Neuronal stem cell (in vitro differentiated cells): ENCODE measurements around the gene CDK12.
A peak's percentile ranks its signal among the peaks of the same experiment; 100 is the strongest.

Experiments used
- DNase-seq: peaks from one replicate; pipeline ENCODE4 v3.0.0-alpha.2; 2013; ENCODE audit warnings: low spot score
- H2AFZ ChIP-seq: one replicate; pipeline ENCODE4 v1.6.1; 2013; ENCODE audit warnings: mild to moderate bottlenecking, low read length, inconsistent platforms
- H2AK5ac ChIP-seq: 2 replicates; pipeline ENCODE4 v1.6.1; 2013; ENCODE audit warnings: low read depth, mild to moderate bottlenecking, inconsistent platforms, low read length, moderate library complexity, mixed read lengths
- H2BK120ac ChIP-seq: 2 replicates; pipeline ENCODE4 v1.6.1; 2013; ENCODE audit warnings: low read depth, mild to moderate bottlenecking, inconsistent platforms, low read length, moderate library complexity, mixed read lengths
- H2BK12ac ChIP-seq: one replicate; pipeline ENCODE4 v1.6.1; 2013; ENCODE audit warnings: low read length, inconsistent platforms
- H2BK15ac ChIP-seq: 2 replicates; pipeline ENCODE4 v1.6.1; 2013; ENCODE audit warnings: mild to moderate bottlenecking, low read length, inconsistent platforms, mixed read lengths
- H2BK5ac ChIP-seq: one replicate; pipeline ENCODE4 v1.6.1; 2013; ENCODE audit warnings: inconsistent platforms, mild to moderate bottlenecking, low read length, moderate library complexity
- H3K14ac ChIP-seq: one replicate; pipeline ENCODE4 v1.6.1; 2013; ENCODE audit warnings: low read length, inconsistent platforms
- H3K18ac ChIP-seq: 2 replicates; pipeline ENCODE4 v1.6.1; 2013; ENCODE audit warnings: low read length, inconsistent platforms
- H3K23ac ChIP-seq: 2 replicates; pipeline ENCODE4 v1.6.1; 2013; ENCODE audit warnings: low read depth, mild to moderate bottlenecking, mixed read lengths, low read length, inconsistent platforms; ENCODE audit not compliant: poor library complexity
- H3K27ac ChIP-seq: replicated peaks from 3 replicates; pipeline ENCODE4 v1.5.1; 2013; ENCODE audit warnings: low read length, inconsistent platforms
- H3K27me3 ChIP-seq, 3 experiments: 2 replicates each; pipeline ENCODE4 v1.6.1; 2013; ENCODE audit warnings: low read length in 3 of 3, mild to moderate bottlenecking in 2 of 3, inconsistent platforms in 1 of 3, low read depth in 1 of 3, mixed read lengths in 1 of 3, moderate library complexity in 1 of 3; ENCODE audit not compliant: control insufficient read depth in 3 of 3, insufficient read depth in 3 of 3
- H3K36me3 ChIP-seq, 2 donors: replicated peaks in 1 of 2; 2 replicates each; pipeline ENCODE4 v1.6.1; 2013; ENCODE audit warnings: low read length in 2 of 2; ENCODE audit not compliant: control insufficient read depth in 2 of 2, insufficient read depth in 2 of 2
- H3K4ac ChIP-seq: 2 replicates; pipeline ENCODE4 v1.6.1; 2013; ENCODE audit warnings: inconsistent platforms, mild to moderate bottlenecking, low read length, moderate library complexity
- H3K4me1 ChIP-seq, 2 donors: 1 replicate in 1 of 2; 2 replicates in 1 of 2; pipeline ENCODE4 v1.6.1; 2013; ENCODE audit warnings: low read length in 2 of 2, low read depth in 1 of 2; ENCODE audit not compliant: control insufficient read depth in 2 of 2, insufficient read depth in 1 of 2
- H3K4me2 ChIP-seq: one replicate; pipeline ENCODE4 v1.6.1; 2013; ENCODE audit warnings: mild to moderate bottlenecking, low read length, inconsistent platforms; ENCODE audit not compliant: insufficient read depth, poor library complexity, severe bottlenecking
- H3K4me3 ChIP-seq, 2 donors: 2 replicates each; pipeline ENCODE4 v1.5.1; 2013; ENCODE audit warnings: low read length in 2 of 2, mild to moderate bottlenecking in 2 of 2, inconsistent platforms in 1 of 2, moderate library complexity in 1 of 2
- H3K79me1 ChIP-seq: one replicate; pipeline ENCODE4 v1.6.1; 2013; ENCODE audit warnings: low read depth, mild to moderate bottlenecking, inconsistent platforms, low read length, moderate library complexity
- H3K9ac ChIP-seq: one replicate; pipeline ENCODE4 v1.6.1; 2013; ENCODE audit warnings: mild to moderate bottlenecking, low read depth, low read length, inconsistent platforms; ENCODE audit not compliant: poor library complexity
- H3K9me3 ChIP-seq, 2 donors: replicated peaks in 1 of 2; 2 replicates each; pipeline versions ENCODE3 to v1.6.1; 2013; ENCODE audit warnings: low read length in 2 of 2, mild to moderate bottlenecking in 2 of 2, inconsistent platforms in 1 of 2, low read depth in 1 of 2, mixed read lengths in 1 of 2, moderate library complexity in 1 of 2; ENCODE audit not compliant: control insufficient read depth in 2 of 2, insufficient read depth in 1 of 2
- H4K8ac ChIP-seq: one replicate; pipeline ENCODE4 v1.6.1; 2013; ENCODE audit warnings: low read depth, mild to moderate bottlenecking, inconsistent platforms, low read length, moderate library complexity
- H4K91ac ChIP-seq: one replicate; pipeline ENCODE4 v1.6.1; 2013; ENCODE audit warnings: low read length, low read depth, mild to moderate bottlenecking, inconsistent platforms; ENCODE audit not compliant: poor library complexity
- WGBS, 2 donors: extraction: QIAGEN DNeasy Blood & Tissue Kit; methylation state at CpG; one replicate each; pipeline ENCODE4 v1.1.7; 2013; ENCODE audit warnings: missing lambda C conversion rate in 2 of 2, mixed read lengths in 1 of 2; ENCODE audit not compliant: insufficient read length in 2 of 2, insufficient replicate concordance in 1 of 2; ENCODE audit errors: extremely low coverage in 2 of 2; 5-methylcytosine and 5-hydroxymethylcytosine counted together

Gene CDK12

DNA sequence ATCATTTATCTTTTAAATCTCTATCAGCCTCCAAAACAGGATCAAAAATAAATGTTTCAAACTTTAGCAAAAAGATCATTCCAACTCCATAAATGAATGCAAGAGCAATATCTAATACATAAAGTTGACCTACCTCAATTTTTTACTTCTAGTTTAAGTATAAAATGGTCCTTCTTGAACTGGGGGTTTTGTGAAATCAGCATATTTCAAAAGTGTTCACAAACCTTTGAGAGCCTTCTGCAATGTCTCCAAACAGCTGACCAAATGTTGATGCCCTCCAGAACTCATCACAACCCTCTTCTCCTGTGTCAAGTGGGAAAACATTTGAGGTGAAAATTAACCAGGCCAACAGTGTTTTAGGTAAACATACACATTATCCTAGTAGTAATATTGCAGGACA lies 18.0 kb upstream of the CDK12 start:
- H3K27ac ChIP-seq: no peak overlapping the region
- H3K79me1 ChIP-seq: peaks cover 3% of the 10 kb centered on the region
- no peak overlapping the region for H2BK12ac ChIP-seq
- H2BK120ac ChIP-seq: no peak overlapping the region
- no peak overlapping the region for H3K4ac ChIP-seq
- no peak overlapping the region for H3K9ac ChIP-seq
- peaks cover 13 to 91% of the 10 kb centered on the region in 2 donors for H3K36me3 ChIP-seq
- H4K91ac ChIP-seq: no peak overlapping the region
- H3K18ac ChIP-seq: no peak overlapping the region
- no peak overlapping the region for H2BK5ac ChIP-seq
- H3K27me3 ChIP-seq: no peaks in the 10 kb centered on the region
- no peak overlapping the region for H3K23ac ChIP-seq
- no peak overlapping the region for H3K4me2 ChIP-seq
- H3K4me1 ChIP-seq: no peaks in the 10 kb centered on the region
- H3K9me3 ChIP-seq: no peaks in the 10 kb centered on the region
- no peak overlapping the region for H2AFZ ChIP-seq
- H2AK5ac ChIP-seq: no peak overlapping the region
- no peak overlapping the region for H2BK15ac ChIP-seq
- no peak for DNase-seq
- H4K8ac ChIP-seq: no peak overlapping the region
- no peak overlapping the region for H3K14ac ChIP-seq
- H3K4me3 ChIP-seq: no peak overlapping the region

DNA sequence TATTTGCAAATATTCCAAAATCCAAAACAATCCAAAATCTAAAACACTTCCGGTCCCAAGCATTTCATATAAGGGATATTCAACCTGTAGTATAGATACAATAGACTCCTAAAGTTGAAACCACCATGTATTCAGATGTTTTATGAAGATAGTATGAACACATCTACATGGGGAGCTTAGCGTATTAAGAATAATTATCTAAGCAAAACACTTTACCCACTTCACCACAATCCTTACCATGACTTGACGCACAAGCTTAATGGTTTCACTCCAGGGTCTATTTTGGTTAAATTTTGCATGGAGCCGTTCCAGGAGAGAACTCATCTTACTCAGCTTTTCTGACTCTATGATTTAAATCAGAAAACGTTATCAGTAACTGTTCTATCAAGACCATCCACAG lies 13.7 kb upstream of the CDK12 start:
- H3K27ac ChIP-seq: no peak overlapping the region
- no peak overlapping the region for H2BK12ac ChIP-seq
- H3K18ac ChIP-seq: no peak overlapping the region
- H4K8ac ChIP-seq: no peak overlapping the region
- no peak overlapping the region for H3K4me3 ChIP-seq
- no peak overlapping the region for H2AFZ ChIP-seq
- no peak for DNase-seq
- H2AK5ac ChIP-seq: no peak overlapping the region
- peaks cover 7% of the 10 kb centered on the region for H3K79me1 ChIP-seq
- H3K27me3 ChIP-seq: no peaks in the 10 kb centered on the region
- H2BK5ac ChIP-seq: no peak overlapping the region
- H3K9ac ChIP-seq: no peak overlapping the region
- WGBS, 2 donors: no CpG with 5 or more reads among the region's 5 CpGs
- no peak overlapping the region for H3K4ac ChIP-seq
- no peak overlapping the region for H2BK15ac ChIP-seq
- H3K9me3 ChIP-seq: no peaks in the 10 kb centered on the region
- H3K36me3 ChIP-seq: peaks cover 5 to 58% of the 10 kb centered on the region in 2 donors
- no peak overlapping the region for H3K14ac ChIP-seq
- peaks cover 0 to 4% of the 10 kb centered on the region in 2 donors for H3K4me1 ChIP-seq
- no peak overlapping the region for H3K4me2 ChIP-seq
- no peak overlapping the region for H3K23ac ChIP-seq
- no peak overlapping the region for H4K91ac ChIP-seq
- H2BK120ac ChIP-seq: no peak overlapping the region

DNA sequence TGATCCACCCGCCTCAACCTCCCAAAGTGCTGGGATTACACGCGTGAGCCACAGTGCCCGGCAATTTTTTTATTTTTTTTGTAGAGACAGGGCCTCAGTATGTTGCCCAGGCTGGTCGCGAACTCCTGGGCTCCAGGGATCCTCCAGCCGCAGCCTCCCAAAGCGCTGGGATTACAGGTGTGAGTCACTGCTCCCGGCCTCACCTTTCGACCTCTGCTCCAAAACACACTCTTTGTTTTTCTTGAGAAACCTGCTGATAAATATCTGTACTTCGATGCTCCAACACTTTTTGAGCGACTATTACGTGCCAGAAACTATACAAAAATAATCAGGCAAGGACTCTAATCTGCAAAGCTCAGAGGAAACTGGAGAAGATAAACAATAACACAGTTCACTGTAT lies 11.2 kb upstream of the CDK12 start:
- H2AFZ ChIP-seq: no peak overlapping the region
- H3K4me2 ChIP-seq: peak overlapping the region; percentile 71
- no peak for DNase-seq
- peaks cover 4 to 36% of the 10 kb centered on the region in 2 donors for H3K36me3 ChIP-seq
- H3K79me1 ChIP-seq: peaks cover 7% of the 10 kb centered on the region
- peak overlapping the region in 1 of 2 donors; percentile 81 for H3K4me3 ChIP-seq
- H3K18ac ChIP-seq: no peak overlapping the region
- H3K27ac ChIP-seq: no peak overlapping the region
- no peaks in the 10 kb centered on the region for H3K27me3 ChIP-seq
- no peak overlapping the region for H2AK5ac ChIP-seq
- no peak overlapping the region for H2BK15ac ChIP-seq
- no peak overlapping the region for H3K23ac ChIP-seq
- H3K14ac ChIP-seq: no peak overlapping the region
- H2BK12ac ChIP-seq: no peak overlapping the region
- H4K91ac ChIP-seq: no peak overlapping the region
- WGBS, 2 donors: no CpG with 5 or more reads among the region's 13 CpGs
- H2BK5ac ChIP-seq: no peak overlapping the region
- no peaks in the 10 kb centered on the region for H3K9me3 ChIP-seq
- no peak overlapping the region for H3K4ac ChIP-seq
- H2BK120ac ChIP-seq: no peak overlapping the region
- H3K9ac ChIP-seq: no peak overlapping the region
- H3K4me1 ChIP-seq: peaks cover 0 to 4% of the 10 kb centered on the region in 2 donors
- H4K8ac ChIP-seq: no peak overlapping the region

DNA sequence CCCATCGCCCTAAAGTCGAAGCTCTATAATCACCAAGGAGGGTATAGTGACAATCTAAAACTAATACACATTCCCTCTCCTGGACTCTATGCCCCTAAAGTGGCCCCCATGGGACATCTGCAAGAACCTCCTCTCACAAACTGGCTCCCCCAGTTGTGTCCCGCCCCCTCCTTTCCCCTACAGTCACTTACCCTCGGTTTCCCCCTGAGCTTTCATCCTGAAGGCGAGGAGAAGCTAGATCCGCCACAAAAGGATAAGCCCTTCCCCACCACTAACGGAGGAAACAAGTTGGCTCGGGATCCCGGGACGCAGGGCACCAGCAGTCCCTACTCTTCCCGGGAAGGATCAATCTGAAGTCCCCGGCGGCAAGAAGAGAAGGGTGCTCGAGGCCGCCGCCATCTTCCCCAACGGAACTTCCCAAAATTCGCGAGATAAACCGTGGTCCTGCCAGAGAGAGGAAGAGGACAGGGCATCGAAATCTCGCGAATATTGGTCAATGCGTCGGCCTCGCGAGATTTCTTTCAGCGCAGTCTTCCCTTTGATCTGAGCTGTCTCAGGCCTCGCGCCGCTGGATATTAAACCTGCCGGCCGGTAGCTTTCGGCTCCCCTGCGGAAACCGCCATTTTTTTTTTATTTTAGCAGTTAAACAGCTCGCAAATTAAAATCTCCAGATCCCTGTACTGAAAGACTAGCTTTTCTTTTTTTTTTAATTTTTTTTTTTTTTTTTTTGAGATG lies 10.3 kb upstream of the CDK12 start, which contains the start of gene MED1:
Gene MED1, minus strand, starts transcription at position 417 of the 735 bp plus-strand sequence. Its CDS starts 201 bp downstream, at position 216.
- Histone ChIP-seq H2BK5ac (no peak within 1 kb of the TSS), H3K9me3 (no peaks in the 10 kb centered on the region), H3K14ac (no peak within 1 kb of the TSS), H3K27ac (peak within 1 kb of the TSS; percentile 58), H3K36me3 (peaks cover 4 to 27% of the 10 kb centered on the region in 2 donors), H3K4me3 (peak within 1 kb of the TSS; percentile 81 to 99), H2BK12ac (no peak within 1 kb of the TSS), H3K79me1 (peaks cover 7% of the 10 kb centered on the region), H3K18ac (peak within 1 kb of the TSS; percentile 93), H2AFZ (peak within 1 kb of the TSS; percentile 90), H4K8ac (no peak within 1 kb of the TSS), H3K23ac (no peak within 1 kb of the TSS), H3K27me3 (no peaks in the 10 kb centered on the region), H2BK15ac (no peak within 1 kb of the TSS), H3K4ac (no peak within 1 kb of the TSS), H2AK5ac (peak within 1 kb of the TSS; percentile 30), H4K91ac (no peak within 1 kb of the TSS), H3K4me2 (peak within 1 kb of the TSS; percentile 71), H3K4me1 (peaks cover 0 to 4% of the 10 kb centered on the region in 2 donors), H3K9ac (peak within 1 kb of the TSS; percentile 97), H2BK120ac (no peak within 1 kb of the TSS)
- peak; percentile 97 for DNase-seq
- WGBS, 2 donors: no CpG with 5 or more reads among the region's 37 CpGs
